Ammon's horn (tissue), 1 donor: Measurements from ENCODE around the gene RCC2.

Experiments used
- DNase-seq: peaks from one replicate; pipeline ENCODE4 v3.0.0-alpha.2; 2016; ENCODE audit warnings: low spot score

Gene RCC2

DNA sequence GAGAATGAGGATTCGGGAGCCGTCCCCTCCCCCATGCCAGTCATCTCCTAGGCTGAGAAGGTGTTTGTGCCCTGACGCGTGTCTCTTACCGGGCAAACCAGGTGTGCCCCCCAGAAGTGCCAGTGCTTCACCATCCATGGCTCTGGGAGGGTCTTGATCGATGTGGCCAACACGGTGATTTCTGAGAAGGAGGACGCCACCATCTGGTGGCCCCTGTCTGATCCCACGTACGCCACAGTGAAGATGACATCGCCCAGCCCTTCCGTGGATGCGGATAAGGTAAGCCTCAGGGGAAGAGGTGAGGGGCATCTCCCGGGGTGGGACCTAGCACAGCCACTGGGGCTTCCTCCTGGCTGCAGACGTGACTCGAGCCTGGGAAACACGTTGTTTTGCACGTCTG, 66.5 kb downstream of the RCC2 start:
- DNase-seq = no peak

DNA sequence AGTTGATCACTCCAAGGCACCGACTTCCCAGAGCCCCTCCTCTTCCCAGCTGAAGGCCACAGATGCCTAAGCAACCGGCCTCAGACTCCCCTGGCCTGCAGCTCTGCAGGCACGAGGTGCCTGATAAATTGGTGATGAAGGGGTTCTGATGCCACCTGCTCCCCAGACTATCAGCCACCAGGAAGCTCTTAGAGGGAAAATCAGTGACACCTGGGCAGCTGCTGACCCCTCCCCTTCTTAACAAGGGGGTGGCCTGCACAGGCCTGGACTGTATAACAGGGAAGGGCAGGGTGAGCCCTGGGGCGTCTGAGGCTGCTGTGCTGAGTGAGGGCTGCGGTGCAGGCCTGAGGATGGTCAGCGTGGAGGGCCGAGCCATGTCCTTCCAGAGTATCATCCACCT, 67.6 kb downstream of the RCC2 start, which contains the start of gene PADI6:
PADI6 (plus strand) TSS at position 301 of the 400 bp plus-strand sequence; CDS start at position 351, 50 bp downstream.
- no peak for DNase-seq

DNA sequence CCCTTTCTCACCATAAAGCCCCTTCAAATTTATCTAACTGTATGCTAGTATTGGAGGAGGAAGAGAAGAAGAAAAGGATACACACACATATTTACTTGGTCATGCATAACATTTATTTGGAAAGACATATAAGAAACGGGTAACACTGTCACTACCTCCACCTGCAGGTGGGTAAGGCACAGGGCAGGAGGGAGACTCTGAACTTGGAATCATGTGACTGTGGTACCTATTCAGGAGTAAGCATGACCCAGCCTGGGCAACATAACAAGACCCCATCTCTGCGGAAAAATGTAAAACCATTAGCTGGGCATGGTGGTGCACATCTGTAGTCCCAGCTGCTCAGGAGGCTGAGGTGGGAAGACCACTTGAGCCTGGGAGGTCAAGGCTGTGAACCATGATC, 68.9 kb downstream of the RCC2 start:
- no peak for DNase-seq

DNA sequence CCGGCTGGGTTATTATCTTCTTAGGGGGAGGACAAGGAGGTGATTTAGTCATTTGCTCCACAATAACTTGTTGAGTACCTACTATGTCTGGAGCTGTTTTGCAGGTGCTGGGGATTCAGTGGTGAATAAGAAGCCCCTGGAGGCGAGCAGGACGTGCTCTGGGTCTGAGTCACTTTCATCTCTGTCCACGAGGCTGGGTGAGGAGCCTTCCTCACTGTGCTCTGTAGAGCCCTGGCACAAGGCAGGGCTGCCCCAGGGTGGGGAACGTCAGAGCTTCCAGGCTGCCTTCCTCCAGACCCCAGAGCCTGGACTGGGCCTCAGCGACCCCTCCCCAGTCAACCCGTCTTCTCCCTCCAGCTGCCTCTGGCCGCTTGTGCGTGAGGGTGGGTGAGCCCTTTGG, 70.0 kb downstream of the RCC2 start:
- DNase-seq = no peak

DNA sequence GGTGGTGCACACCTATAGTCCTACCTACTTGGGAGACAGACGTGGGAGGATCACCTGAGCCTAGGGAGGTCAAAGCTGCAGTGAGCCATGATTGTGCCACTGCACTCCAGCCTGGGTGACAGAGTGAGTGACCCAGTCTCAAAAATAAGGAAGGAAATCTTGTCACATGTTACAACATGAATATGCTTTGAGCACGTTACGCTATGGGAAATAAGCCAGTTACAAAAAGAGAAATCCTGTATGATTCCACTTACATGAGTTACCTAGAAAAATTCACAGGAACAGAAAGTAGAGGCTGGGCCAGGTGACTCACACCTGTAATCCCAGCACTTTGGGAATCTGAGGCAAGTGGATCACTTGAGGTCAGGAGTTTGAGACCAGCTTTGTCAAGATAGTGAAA, 74.2 kb downstream of the RCC2 start:
- DNase-seq = no peak

DNA sequence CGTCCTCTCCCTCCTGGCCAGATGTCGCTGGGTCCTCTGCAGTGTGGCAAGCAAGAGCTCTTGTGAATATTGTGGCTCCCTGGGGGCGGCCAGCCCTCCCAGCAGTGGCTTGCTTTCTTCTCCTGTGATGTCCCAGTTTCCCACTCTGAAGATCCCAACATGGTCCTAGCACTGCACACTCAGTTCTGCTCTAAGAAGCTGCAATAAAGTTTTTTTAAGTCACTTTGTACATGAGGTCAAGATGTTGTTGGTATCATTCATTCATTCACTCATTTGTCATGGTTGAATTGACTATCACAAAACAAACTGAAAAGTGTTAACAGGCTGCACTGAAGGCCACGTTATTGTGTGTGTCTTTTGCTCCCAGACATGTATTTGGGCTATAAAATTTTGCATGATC, 75.7 kb downstream of the RCC2 start:
- DNase-seq = no peak

DNA sequence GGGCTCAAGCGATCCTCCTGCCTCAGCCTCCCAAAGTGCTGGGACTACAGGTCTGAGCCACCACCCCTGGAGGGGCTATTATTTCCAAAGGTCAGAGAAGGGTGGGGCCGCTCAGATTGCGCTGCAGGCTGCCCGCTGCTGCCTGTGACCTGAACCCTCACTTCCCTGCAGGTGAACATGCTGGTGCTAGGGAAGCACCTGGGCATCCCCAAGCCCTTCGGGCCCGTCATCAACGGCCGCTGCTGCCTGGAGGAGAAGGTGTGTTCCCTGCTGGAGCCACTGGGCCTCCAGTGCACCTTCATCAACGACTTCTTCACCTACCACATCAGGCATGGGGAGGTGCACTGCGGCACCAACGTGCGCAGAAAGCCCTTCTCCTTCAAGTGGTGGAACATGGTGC, 76.1 kb downstream of the RCC2 start:
- no peak for DNase-seq

DNA sequence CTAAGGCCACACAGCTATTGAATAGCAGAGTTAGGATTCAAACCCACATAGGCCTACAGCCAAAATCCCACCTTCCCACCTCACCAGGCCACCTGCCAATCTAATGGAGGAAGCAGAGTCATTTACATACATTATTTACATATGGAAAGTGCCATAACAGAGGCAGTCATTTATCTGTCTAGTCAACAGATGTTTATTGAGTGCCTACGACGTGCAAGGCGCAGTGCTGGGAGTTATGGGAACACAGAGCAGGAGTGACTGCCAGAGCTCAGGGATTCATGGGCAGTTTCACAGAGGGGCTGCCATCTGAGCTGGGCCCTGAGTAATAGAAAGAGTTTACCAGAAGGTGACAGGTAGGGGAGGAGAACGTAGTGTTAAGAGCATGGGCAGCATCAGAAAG, 77.8 kb downstream of the RCC2 start:
- no peak for DNase-seq

DNA sequence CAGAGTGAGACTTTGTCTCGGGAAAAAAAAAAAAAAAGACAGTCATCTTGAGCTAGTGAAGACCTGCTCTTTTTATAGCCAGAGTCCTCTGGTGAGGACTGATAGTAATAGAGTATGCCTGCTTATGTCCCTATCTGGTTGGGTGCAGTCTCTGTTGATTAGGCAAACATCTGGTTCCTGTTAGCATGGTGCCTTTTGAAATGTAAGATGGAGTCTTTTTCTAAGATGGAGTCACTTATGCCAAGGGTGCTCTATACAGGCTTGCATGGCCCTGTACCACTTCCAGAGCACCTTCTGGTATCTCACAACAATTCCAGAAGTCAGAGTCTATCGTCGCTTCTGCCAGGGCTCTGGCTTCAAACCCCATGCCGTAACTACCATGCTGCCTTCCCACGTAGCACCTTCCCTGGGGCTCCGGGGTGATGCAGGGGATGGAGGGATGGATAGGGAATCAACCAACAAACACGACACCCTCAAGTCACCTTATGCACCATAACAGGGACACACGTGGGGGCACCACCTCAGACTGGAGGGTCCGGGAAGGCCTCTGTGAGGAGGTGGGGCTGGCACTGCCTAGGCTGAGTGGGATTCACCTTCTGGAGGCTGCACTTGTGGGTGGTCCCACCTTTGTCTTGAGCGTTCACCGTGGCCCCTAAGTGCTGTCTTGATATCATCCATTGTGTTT, 79.1 kb downstream of the RCC2 start:
- DNase-seq = no peak

DNA sequence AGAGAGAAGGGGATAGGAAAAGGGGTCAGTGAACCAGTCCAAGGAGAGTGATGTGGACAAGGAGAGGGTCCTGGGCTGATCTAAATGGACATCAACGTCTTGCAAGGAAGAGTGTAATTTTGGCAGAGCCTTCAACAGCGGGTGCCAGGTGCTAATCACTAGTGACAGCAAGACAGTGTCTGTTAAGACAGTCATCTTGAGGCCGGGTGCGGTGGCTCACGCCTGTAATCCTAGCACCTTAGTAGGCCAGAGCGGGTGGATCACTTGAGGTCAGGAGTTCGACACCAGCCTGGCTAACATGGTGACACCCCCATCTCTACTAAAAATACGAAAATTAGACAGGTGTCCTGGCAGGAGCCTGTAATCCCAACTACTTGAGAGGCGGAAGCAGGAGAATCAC, 79.7 kb downstream of the RCC2 start:
- DNase-seq = no peak

DNA sequence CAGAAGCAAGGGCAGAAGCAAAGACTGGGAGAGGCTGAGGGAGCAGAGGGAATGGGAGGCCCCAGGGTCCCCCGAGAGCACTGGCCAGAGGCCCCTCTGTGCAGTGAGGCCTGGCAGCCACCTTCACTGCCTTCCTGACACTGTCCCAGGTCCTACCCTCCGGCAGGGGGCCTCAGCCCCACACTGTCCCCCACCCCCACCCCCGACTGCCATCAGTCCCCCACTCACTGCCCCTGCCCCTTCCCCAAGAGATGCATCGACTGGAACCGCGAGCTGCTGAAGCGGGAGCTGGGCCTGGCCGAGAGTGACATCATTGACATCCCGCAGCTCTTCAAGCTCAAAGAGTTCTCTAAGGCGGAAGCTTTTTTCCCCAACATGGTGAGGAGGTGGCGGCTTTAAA, 80.4 kb downstream of the RCC2 start:
- DNase-seq = no peak

DNA sequence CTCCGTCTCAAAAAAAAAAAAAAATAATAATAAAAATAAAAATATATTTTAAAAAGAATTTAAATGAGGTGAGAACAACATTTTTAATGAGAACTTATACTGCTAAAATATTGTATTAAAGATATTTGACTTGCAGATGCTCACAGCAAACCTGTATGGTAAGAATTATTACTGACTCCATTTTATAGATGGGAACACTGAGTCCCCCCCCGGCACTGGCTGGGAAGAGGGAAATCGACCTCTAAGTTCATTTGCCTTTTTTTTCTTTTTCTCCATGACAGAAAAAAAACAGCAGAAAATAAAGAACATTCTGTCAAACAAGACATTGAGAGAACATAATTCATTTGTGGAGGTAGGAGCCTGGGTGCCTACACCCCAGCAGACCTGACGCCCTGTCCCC, 80.9 kb downstream of the RCC2 start:
- no peak for DNase-seq
